NCI-H146 treated with DMSO at 0.1 percent for 48 hours (cell line): ENCODE measurements around the gene EIF4G3.
"Not testable (repeated sequence)": the region's sequence is repeated elsewhere in the genome, so short reads cannot be mapped to it uniquely, and the experiment has no call there.

Experiments used
- DNase-seq: peaks from one replicate; lab custom pipeline; 2025; ENCODE audit not compliant: unreplicated experiment; lab: John Stamatoyannopoulos, UW

Gene EIF4G3

DNA sequence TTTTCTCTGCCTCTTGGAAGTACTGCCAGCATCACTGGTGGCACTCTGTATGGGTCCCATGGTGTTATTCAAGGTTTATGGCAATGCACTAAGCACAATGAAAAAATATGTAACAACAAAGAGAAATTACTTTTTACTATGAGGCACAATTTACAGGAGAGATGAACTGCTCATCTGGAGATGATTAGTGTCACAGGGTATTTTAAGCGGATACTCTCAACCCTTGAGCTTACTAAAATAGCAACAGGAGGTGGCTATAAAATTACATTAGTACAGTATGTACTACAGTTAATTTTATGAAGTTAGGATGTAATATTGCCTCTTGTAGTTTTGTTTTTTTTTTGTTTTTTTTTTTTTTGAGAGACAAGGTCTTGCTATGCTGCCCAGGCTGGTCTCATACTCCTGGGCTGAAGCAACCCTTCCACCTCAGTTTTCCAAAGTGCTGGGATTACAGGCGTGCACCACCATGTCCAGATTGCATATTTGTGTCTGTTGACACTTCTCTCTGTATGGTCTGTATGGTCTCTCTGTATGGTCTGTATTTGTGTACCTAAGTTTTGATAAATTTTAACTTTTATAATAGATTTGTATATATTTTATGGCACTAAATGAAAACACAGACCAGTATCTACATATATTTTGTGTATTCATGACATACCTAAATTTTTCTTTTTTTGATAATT lies 214.0 kb downstream of the EIF4G3 start:
- DNase-seq = no peak

DNA sequence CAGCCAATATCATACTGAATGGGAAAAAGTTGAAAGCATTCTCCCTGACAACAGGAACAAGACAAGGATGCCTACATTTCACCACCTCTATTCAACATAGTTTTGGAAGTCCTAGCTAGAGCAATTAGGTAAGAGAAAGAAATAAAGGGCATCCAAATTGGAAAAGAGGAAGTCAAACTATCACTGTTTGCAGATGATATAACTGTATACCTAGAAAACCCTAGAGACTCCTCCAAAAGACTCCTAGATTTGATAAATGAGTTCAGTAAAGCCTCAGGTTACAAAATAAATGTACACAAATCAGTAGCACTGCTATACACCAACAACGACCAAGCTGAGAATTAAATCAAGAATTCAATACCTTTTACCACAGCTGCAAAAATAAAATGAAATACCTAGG lies 218.3 kb downstream of the EIF4G3 start:
- no peak for DNase-seq

DNA sequence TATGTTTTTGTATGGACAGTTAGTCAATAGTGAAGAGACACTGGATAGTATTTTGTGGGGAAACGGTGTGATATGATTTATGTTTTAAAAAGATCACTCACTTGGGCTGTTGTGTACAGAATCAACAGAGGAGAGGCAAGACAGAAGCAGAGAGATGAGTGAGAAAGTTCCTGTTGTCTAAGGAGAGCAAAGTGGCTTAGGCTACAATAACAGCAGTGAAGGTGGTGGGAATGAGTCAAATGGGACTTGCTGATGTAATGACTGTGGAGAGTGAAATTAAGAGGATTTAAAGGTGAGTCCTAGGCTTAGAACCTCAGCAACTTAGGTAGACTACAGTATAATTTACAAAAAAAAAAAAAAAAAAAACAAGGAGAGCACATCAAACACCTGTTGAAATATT lies 220.4 kb downstream of the EIF4G3 start:
- DNase-seq = no peak

DNA sequence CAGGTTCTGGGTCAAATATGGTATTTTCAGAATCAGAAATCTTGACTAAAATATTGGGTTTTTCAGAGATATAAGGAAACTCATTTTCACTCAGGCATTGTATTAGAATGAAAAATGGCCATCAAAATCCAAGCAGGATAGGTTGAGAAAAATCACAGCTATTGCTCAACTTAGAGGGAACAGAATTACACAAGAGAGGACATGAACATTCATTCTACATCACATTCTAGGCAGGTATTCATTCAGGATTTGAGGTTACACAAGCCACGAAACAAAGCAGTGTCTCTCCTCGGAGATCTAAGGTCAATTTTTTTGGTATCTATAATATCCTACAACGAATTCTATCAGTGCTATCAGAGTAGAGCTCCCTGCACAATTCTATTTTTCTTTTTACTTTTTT lies 226.0 kb downstream of the EIF4G3 start:
- no peak for DNase-seq

DNA sequence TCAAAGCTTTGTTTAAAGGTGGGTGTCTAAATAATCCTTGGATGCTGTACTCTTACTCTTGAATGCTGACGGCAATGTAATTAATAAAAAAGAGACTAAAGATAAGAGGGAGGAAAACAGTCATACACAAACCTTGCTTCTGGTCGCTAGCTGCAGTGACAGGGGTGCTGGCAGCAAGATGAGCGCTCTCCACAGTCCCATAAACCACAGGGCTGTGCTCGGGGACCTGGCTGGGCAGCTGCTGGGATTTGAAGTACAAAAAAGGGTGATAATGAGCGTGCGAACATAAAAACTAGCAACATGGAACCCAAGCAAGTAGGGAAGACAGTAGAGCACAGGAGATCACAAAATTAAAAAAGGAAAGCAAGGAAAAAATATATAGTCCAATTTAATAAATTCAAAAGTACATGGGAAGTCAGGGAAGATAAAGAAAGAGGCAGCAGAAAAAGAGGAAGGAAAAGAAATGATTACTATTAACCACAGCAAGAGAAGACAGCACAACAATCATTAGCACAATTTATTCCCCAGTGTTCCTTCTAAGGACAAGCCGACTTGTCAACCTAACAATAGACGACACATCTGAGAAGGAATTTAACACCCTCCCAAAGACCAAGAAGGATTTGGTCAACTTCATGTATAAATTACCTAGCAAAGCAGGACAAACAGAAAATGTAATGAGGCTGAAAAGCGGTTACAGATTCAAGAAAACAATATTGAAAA lies 226.7 kb downstream of the EIF4G3 start:
- DNase-seq = no peak

DNA sequence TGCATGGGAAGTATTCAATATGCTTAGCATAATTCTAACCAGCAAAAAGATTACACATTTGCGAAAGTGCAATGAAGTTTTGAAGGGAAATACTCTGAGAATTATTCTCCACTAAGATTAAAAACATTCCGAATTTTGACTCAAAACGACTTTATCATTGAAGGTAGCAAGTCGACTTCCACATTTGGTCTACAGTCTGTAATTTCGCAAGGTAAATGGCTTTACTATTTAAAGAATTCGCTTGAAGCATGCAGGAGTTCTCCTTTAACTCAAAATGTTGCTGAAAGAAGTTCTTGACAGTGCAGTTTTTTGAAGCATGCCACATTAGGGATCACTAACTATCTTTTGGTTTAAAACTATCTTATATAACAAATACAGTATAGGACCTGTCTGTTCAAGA lies 228.6 kb downstream of the EIF4G3 start:
- no peak for DNase-seq

DNA sequence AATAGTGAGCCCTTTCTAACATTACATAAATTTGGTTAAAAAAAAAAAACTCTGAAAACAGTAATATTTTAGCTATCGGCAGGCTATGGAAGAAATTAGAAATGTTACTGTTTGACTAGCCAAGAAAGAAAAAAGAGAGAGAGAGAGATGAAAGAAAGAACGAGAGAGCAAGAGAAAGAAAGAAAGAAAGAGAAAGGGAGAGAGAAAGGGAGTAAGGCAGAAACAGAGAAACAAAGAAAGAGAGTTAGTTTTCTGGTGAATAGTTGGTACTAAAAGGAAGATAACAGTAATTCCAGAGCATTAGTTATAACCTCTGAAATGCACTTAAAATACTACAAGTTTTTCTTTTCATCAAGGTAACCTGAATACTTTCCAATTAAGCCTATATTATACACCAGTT lies 229.3 kb downstream of the EIF4G3 start:
- no peak for DNase-seq

DNA sequence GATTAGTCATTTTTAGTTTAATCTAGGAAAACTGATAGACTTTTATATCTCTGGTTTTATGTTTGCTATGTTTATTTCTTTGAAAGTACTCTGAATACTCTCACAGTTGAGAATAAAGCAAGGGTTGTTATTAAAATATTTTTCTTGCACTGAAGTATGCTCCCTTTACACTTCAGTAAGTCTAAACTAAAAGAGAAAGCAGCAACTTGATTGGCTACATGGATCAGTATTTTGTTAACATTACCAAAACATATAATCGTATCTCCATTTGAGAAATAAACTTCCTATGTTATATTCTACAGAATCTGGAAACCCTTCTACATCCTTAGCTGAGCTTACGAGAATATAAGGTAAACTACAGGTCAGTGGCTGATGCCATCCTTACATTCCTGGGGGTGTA lies 240.1 kb downstream of the EIF4G3 start:
- DNase-seq = no peak

DNA sequence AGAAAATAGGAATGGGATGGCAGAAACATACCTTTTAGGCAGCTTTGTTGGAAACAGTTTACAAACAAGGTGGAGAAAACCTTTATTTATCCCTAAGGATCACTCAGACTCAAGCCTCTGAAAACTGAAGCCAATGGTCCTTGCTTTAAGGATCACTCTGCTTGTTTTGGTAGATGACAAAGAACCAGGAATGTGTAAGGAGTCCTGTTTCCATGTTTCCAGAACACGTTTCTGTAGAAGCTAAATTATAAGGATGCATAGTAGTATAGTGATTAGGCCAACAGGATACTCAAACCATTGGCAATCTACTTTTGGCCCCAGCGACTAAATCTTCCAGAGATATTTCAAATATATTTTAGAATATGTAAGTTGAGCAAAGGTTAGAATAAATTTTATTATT lies 240.5 kb downstream of the EIF4G3 start:
- DNase-seq = no peak

DNA sequence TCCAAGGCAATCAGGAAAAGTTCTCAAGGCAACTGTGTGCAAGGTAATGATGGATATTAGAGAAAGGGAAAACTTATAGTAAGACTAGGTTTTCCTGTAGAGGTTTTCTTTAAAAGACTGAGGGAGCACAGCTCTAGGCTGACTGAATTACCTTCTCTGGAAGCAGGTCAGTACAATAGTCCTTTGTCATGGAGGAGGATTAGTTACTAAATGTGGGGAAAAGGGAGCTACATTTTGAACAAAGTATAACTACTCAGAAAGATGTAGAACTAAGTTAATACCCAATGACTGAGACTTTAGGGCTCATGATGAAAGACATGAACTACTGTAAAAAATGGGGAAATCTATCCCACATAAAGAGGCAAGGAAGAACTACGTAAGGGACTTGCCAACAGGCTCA lies 241.0 kb downstream of the EIF4G3 start:
- DNase-seq = no peak

DNA sequence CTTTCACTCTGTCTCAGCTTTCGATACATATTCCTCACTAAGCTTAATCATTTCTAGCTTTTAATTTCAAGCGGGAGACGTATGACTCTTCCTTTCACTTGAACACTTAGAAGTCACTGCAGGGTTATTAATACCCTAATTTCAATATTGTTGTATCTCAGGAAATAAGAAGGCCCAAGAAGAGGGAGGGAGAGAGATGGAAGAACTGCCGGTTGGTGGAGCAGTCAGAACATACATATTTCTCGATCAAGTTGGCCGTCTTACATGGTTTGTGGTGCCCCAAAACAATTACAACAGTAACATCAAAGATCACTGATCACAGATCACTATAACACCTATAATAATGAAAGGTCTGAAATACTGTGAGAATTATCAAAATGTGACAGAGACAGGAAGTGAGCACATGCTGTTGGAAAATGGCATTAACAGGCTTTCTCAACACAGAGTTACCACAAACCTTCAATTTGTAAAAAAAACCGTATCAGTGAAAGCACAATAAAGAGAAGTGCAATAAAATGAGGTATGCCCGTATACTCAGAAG lies 244.2 kb downstream of the EIF4G3 start:
- DNase-seq = no peak

DNA sequence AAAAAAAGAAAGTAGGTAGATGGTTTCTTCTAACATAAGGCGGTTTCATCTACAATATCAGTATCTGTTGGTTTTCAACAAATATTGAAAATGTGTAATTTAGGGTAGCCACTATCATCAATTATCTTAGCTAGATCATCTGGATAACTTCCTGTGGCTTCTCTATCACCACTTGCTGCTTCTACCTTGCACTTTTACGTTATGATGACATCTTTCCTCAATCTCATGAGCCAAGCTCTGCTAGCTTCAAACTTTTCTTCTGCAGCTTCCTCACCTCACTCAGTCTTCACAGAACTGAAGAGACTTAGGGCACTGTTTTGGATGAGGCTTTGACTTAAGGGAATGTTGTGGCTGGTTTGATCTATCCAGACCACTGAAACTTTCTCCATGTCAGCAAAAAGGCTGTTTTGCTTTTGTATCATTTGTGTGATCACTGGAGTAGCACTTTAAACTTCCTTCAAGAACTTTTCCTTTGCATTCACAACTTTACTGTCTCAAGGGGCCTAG lies 244.7 kb downstream of the EIF4G3 start:
- no peak for DNase-seq

DNA sequence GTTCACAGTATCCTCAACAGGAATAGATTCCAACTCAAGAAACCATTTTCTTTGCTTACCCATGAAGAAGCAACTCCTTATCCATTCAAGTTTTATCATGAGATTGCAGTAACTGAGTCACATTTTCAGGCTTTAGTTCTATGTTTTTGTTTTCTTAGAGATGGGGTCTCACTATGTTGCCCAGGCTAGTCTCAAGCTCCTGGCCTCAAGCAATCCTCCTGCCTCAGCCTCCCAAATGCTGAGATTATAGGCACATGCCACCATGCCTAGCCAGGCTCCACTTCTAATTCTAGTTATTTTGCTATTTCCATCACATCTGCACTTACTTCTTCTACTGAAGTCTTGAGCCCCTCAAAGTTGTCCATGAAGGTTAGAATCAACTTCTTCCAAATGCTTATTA lies 246.3 kb downstream of the EIF4G3 start:
- no peak for DNase-seq

DNA sequence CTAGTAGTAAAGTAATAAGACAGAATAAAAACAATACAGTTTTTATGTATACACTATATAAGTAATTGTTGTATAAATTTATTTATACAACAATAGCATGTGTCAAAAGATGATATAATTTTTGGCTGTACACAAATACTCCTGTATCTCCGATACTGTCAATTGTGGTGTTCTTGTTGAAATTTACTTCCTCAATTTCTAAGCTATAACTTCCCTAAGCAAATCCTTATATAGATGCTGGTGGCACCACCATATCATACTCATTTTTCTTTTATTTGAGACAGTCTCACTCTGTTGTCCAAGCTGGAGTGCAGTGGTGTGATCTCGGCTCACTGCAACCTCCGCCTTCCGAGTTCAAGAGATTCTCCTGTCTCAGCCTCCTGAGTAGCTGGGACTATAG lies 248.6 kb downstream of the EIF4G3 start:
- no peak for DNase-seq

DNA sequence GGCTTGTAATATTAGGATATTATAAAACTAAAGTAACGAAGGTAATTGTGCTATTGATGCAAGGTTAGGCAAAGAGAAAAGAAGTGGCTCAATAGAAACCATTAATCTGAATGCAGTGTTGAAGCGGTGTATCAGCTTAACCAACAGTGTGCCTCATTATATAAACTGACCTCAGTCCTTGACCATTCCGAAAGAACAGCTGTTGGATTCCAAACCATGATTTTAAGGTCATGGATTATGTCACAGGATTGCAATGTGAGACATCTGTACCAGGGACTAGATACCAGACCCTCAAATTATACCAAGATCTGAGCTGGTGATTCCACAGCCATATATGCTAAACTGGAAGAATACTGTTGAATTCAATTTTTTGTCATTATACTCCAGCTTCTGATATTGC lies 255.4 kb downstream of the EIF4G3 start:
- DNase-seq = no peak

DNA sequence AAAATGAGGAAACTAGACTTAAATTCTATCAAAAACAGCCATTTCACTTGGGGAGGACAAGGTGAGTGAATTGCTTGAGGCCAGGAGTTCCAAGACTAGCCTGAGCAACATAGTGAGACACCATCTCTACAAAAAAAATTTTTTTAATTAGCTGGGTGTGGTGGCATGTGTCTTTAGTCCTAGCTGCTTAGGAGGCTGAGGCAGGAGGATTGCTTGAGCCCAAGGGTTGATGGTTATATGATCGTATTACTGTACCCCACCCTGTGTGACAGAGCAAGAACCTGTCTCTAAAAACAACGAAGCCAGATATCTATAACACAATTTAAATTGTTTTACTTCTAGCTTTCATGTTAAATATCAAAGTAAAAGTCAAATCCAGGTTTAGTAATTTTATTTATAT lies 263.5 kb downstream of the EIF4G3 start:
- no peak for DNase-seq

DNA sequence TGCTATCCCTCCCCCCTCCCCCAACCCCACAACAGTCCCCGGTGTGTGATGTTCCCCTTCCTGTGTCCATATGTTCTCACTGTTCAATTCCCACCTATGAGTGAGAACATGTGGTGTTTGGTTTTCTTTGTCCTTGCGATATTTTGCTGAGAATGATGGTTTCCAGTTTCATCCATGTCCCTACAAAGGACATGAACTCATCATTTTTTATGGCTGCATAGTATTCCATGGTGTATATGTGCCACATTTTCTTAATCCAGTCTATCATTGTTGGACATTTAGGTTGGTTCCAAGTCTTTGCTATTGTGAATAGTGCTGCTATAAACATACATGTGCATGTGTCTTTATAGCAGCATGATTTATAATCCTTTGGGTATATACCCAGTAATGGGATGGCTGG lies 269.2 kb downstream of the EIF4G3 start:
- not testable (repeated sequence) for DNase-seq

DNA sequence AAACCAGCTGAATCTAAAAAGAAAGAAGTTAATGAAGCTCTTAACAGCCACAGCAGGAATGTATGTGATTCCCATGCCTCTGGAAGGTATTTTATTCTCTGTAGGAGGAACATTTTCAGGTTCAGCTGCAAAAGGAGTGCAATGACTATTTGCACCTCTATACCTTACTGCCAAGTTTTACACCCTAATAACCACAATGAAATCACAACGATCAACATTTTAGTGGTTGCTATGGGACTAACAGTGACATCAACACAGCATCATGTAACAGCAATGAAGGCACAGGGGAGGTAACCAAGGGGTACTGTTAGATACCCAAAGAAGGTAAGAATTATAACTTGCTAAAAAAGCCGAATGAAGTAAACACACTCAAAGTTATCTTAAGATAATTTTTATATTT lies 273.3 kb downstream of the EIF4G3 start:
- DNase-seq = no peak

DNA sequence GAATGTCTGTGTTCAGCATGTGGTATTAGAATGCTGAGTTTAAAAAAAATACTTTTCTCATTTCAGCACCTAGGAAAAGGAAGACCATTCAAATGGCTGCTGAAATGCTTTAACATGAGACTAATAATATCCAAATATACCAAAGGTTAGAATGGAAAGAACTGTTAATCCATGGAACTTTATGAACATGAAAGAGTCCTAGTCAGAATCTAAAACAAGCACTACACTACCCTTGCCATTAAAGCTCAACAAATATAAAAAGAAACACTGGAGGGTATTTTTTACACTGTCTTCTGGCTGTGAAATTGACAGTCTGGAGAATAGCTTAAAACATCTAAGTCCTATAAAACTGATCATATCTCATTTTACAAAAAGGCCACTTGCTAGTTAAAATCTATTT lies 276.6 kb downstream of the EIF4G3 start:
- DNase-seq = no peak

DNA sequence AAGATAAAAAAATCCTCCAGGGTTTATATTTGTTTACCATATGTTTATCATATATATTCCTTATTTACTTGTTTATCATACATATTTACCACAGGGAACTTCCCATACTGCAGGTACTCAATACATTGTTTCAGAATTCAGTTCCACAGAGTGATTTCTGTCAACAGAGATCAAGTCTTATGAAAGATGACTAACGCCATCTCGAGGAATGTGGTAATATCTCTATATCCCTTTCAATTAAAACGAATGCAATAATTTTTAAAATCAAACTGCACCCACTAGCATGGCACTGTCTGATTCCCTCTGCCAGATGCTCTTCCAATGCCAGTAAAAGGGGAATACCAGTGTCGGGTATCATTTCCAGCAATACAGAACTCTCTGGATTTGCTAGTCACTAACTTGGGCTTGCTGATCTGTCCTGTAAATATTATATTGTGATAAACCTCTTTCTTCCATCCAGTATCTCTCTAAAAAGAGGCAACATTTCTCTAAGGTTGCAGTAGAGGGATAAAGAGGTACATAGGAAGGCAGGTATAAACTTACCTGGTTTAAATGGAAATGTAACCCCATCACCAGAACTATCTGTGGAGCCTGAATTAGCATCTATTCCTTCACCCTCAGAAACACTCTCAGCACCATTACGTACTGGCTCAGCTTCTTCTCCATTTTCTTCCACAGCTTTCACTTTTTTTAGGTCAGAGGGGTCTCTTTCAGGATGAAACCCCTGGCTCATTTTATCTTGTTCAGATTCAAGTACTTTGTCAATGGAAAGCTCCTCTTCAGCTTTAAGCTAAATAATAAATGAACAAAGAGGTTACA lies 277.3 kb downstream of the EIF4G3 start:
- no peak for DNase-seq

DNA sequence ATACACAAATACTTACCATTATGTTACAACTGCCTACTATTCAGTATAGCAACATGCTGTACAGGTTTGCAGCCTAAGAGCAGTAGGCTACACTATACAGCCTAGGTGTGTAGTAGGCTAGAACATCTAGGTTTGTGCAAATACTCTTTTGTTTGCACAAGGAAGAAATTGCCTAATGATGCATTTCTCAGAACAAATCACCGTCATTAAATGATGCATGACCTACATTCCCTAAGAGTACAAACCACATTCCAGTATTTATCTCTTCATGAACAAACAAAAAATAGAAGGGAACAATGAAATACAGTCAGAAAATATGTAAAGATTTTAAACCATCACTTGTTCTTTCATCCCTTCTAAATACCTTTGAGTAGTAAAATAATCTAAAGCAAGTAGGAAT lies 279.9 kb downstream of the EIF4G3 start:
- peak; percentile 48 for DNase-seq

DNA sequence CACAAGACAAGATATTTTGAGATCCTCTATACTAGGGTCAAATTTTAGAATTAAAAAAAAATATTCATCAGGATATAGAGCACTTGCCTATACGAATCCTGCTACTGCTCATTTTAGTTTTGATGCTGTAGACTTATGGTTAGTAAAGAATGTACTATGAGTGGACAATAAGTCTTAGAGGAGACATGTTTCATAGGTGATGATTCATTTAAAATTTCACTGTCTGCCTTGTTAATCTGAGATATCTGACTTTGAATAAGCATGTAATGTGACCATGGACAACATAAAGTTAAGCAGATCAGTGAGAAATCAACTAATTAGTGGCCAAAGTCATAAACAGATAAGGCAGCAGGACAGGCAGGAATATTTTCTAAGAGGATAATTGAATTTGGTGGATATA lies 282.8 kb downstream of the EIF4G3 start:
- DNase-seq = no peak
